GM21526 (cell line): ENCODE results near the gene NR6A1.
A peak's percentile ranks its signal among the peaks of the same experiment; 100 is the strongest.
"Not testable (repeated sequence)": the region's sequence is repeated elsewhere in the genome, so short reads cannot be mapped to it uniquely, and the experiment has no call there.

Source experiments
- ATAC-seq: cut with Tn5 transposase; IDR thresholded peaks from one replicate; pipeline ENCODE4 v1.9.1; 2021; ENCODE audit warnings: moderate library complexity; ENCODE audit not compliant: unreplicated experiment, low FRiP score

NR6A1 gene

DNA sequence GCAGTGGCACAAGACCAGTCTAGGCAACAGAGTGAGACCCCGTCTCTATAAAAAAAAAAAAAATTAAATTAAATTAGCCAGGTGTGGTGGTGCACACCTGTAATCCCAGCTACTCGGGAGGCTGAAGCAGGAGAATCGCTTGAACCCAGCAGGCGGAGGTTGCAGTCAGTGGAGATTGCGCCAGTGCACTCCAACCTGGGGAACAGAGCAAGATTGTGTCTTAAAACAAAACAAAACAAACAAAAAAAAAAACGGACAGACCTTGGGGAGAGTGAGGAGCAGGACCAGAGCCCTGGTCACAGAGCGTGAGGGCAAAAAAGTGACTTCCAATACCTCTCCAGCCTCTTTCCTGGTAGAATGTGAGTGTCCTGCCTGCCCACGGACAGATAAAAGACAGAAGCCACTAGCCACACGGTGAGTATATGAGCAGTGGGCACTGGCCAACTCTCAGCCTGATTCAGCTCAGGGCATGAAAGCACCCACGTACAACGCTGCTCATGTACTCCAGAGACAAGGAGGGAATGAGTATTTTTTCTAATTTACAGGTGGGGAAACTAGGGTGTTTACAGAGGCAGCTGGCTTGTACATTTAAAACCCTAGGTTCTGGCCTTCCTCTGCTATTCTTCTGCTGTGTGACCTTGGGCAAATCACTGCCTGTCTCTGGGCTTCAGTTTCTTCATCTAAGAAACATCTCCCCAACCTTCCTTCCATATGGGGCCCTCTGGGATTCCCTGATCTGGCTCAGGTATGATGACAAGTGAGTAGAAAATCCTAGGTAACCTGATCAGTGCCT, 7.7 kb upstream of the NR6A1 start:
- ATAC-seq = no peak

DNA sequence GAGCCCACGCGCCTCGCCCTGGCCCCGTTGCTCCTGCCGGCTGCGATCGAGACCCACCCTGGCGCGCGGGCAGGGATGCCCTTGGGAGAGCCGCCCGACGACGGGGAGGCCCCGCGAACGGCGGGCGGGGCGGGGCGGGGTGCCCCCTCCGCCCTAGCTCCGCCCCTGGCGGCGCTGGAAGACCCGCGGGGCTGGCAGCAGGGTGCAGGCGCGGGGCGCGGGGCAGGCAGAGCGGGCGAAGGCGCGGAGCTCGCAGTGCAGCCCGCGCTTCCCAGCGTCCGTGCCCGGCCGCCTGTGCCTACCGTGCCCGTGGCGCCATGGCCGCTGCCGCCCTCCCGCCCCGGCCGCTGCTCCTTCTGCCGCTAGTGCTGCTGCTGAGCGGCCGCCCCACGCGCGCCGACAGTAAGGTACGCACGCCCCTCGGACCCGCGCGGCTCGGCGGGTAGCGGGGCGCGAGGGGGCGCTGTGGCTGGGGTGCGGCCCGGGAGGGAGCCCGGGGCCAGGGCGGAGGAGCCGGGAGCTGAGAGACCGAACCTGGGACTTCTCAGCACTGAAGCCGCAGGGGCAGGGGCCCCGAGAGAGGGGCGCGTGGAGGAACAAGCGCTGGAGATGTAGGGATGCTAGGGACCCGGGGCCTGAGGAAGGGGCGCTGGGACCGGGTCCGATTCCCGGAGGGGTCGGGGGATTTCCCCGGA, 6.0 kb upstream of the NR6A1 start, which contains the start of gene OLFML2A:
Gene OLFML2A (plus strand): TSS at position 180 of the 695 bp plus-strand sequence. CDS start 138 bp downstream, at position 318.
- ATAC-seq = no peak

DNA sequence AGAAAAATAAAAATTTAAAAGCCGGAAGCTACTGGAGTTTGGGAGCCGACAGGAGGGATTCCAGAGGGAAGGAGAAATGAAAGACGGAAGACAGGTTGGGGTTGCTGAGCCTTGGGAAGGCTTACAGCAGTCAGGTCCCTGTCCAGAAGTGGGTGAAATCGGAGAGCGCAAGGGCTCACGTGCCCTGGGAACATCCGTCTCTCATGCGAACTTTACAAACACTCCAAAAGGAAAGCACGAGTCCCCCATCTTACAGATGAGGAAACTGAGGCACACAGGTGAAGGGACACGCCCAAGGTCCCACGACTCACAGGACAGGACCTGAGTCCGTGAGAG, 5.5 kb upstream of the NR6A1 start:
- ATAC-seq = no peak

DNA sequence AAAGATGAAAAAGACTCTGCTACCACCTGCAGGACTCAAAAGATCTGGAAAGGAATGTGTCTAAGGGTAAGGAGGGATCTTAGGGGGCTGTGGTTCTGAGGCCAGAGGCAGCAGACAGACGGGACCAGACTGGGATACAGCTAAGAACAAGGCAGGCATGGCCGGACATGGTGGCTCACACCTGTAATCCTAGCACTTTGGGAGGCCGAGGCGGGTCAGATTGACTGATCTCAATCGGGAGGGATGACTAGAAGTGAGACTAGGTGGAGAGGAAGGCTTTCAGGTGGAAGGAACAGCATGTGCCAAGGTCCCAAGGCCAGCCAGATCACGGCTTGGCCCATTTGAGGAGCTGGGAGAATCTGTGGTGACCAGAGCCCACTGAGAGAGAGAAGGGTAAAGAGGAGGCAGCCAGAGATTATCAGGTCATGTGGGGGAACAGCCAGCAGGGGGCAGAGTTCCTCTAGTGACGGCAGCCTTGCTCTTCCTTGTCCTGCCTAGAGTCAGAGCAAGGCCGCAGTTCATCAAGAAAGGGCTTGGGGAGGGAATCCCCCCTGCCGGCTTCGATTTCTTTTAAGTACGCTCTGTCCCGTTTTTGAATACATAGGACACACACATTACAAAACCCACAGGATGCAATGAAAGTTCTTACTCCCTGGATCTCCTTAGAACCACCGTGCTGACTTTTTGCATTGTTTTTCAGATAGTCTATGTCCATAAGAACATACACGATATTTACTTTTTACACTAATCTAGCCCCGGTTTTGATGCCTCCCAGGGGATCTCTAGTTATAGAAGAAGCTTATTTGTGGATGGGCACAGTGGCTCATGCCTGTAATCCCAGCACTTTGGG, 3.2 kb upstream of the NR6A1 start:
- peak; percentile 32 for ATAC-seq

DNA sequence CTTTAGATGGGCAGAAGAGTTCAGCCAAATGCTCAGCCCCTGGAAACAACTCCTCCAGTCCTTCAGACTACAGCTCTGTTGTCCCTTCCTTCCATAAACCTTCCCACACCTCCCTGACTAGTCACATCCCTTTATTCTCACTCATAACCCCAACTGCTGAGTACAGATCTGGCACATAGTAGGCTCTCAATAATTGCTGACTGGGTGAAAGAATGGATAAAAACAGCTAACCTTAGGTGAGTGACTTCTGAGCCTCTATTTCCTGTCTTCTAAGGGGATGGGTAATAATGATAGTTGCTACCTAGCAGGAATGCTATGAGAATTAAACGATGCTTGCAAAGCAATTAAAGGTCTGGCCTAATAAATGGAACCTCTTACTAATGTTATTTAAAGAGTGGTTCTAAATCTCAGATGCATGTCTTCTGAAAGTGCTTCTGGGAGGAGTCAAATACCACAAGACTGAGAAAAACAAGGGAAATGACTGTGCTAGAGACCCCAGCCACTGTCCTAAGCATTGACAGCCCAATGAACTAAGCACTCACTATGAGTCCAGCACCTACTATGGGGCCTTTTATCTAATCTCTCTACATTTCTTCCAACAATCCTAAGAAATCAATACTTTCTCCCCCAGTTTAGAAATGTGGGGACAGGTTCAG, 2.5 kb upstream of the NR6A1 start:
- no peak for ATAC-seq

DNA sequence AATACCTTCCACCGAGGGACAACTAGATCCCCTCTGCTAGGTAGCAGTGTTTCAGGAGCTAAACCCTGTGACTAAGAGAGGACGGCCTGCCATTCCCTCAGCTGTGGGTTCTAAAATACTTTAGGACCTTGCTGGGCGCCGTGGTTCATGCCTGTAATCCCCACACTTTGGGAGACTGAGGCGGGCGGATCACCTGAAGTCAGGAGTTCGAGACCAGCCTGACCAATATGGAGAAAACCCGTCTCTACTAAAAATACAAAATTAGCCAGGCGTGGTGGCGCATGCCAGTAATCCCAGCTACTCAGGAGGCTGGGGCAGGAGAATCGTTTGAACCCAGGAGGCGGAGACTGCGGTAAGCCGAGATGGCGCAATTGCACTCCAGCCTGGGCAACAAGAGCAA, 1.8 kb upstream of the NR6A1 start:
- ATAC-seq = not testable (repeated sequence)

DNA sequence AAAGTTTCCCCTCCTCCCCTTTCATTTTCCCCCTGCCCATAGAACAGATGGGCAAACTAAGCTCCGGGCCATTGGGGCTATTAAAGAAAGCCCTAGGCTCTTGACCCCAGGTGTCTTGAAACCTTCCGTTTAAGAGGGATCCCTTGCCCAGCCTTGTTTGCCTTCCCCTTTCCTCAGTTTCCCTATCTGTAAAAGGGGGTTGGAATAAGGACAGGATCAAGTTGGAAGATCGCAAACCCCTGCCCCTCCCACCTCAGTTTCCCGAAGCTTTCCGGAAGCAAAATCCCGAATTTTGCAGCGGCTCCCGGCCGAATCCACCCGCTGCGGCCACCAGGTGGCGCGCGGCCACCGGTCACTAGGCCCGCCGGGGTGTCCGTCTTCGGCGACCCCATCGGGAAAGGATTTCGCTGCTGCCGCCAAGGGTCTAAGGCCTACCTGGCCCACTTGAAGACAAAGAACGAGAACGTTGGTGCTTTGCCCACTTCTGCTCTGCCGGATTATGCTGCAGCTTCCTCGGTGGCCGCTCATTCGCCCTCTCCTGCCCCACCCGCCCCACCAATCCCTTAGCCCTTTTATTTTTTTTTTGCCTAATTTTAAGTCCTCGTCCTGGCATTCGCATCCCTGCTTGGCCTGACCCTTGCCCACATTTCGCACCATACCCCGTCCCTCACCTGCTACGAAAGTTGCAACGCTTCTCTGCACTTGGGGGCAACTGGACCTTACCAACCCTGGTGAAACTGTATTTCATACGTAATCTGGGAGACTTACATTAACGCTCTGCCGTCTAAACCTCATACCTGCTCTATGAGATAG, 962 bp upstream of the NR6A1 start:
- no peak for ATAC-seq

DNA sequence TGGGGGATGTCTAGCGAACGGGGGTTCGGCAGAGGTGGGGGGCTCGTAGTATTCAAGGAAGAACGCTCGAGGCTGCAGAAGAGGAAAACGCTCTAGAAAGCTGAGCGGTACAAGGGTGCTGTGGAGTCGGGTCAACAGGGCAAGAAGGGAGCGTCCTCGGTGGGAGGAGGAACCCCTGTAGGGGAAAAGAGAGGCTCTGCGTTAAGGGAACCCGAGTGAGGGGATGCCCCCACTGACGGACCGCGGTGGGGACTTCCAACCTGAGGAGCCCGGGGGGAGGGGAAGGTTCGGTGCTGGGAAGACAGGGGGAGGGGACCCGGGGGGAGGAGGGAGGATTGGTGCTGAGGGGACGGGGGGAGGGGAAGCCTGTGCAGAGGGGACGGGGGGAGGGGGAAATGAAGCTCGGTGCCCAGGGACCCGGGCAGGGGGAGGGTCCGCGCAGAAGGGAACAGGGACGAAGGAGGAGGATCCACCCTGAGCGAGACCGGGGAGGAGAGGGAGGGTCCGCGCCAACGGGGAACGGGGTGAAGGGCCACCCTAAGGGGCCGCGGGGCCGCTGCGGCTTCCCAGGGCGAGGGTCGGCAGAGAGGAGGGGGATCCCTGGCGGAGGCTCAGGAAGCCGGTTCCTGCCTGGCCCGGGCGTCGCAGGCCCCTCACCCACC, 621 bp downstream of the NR6A1 start:
- no peak for ATAC-seq

DNA sequence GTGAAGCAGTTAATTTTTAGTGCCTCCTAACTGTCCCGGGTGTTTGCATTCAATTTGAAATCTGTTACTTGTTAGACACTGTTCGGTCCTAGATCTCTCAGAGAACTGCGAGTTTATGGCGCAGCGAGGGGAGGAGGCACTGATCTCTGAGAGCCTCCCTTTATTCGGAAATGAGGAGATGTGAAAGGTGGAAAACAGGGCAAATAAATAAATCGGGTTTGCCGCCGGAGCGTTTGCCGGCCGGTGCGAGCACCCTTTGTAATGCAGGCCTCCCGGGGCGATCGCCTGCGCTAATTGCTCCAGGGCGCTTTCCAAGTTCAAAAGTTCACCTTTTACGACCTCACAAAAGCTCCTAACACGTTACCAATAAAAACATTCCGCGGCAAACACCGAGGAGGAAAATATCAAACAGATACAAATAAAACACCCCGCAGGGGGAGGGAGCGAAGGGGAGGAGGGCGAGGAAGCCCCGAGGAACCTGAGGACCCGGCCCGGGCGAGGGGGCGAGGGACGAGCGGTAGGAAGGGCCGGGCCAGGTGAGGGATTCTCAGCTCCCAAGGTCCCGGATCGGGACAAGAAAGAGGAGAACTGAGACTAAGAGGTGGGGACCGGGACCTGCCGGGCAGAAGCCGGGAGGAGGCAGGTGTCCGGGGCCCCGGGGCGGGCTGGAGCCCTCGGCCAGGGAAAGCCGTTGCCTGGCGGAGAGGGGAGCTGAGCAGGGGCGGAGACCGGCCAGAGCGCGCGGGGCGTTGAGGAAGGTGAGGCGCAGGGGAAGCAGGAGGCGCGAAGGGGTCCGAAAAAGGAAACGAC, 1.4 kb downstream of the NR6A1 start:
- ATAC-seq = no peak

DNA sequence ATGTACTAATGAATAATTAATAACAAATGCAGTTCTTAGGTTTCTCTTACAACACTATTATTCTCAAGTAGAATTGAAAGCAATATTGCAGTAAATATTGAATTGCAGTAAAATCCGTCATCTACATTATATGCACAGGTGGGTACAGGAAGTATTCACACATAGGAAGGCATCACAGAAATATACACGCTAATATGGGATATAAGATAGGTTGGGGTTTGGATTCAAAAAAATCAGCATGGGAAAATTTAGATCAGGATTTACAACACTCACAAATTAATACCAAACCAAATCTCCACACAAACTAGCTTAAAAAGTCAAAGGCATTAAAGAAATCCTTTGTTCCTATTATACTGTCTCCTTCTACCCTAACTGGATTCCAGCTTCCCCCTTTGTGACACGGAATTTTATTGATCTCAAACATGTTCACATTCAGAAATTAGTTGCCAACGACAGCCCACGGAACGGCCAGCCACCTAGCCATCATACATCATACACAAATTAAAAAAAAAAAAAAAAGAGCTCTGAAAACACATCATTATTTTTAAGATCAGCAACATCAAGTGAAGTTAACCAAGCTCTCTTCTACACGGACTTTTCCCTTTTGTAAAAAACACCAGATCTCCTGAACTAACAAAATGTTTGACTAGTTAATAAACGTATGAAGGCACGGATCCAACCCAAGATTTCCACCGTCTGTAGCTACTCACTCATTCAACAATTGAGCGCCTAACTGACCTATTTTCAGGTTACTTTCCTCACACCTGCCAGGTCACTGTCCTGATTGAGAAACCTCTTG, 2.2 kb downstream of the NR6A1 start:
- no peak for ATAC-seq

DNA sequence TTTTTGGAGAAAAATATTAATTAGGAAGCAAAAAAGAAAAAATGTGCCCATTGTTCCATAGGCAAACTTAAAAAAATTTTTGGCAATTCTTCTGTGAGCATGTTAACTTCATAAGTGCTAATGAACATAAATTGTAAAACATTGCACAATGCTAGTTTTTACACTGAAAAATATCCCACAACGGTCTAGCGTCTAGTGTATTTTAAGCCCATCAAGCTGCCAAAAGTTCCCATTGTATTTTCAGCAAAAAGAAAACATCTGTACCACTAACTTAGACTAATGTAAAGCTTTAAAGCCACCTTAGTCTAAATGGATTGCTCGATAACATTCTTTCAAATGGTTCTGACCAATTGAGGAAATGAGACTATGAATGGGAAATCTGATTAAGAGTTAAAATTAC, 2.8 kb downstream of the NR6A1 start:
- ATAC-seq = no peak

DNA sequence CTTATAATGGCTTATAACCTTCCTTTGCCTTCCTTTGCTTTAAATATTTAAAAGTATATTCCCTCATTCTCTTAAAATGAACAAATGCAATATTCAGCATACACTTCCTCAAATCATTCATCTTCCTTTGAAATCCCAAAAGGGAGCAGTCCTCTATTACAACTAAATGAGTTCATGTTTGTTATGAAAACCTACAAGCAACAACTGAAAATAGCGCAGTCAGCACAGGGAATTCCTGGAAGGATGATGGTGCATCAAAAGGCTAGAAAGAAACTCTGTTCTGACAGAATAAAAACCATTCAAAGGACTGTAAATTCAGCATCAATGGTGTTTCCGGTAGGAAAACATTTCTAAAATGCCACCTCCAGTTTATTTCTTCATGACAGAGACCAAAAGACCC, 3.3 kb downstream of the NR6A1 start:
- ATAC-seq = no peak

DNA sequence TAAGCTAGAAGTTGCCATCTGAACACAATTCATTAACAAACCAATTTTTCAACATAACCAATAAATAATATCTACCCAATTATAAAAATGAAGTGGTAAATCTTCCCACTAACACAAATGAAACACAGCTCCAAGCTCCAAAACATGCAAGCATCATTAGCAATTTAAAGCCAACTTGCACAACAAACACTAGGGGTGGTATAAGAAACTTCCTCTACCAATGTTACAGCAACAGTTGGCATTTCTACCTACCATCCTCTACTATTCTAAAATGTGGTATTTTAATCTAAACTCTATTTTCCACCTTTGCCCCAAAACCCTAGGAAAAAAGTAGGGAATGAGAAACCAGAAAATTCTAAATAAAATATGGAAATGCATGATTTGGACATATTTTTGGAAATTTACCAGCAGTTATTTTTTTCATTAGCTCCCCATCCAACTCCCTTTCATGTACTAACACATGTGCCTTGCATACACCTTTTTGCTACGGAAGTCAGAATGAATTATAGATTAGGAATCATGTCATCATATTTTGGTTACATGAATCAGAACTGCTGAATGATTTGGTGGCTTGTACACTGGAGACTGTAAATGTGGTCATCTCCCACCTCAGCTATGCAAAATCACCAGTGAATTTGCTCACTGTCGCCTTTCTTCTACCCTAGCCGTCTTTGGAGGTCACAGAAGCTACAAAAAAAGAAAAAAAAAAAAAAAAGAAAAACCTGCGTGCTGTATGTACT, 4.1 kb downstream of the NR6A1 start:
- ATAC-seq = no peak

DNA sequence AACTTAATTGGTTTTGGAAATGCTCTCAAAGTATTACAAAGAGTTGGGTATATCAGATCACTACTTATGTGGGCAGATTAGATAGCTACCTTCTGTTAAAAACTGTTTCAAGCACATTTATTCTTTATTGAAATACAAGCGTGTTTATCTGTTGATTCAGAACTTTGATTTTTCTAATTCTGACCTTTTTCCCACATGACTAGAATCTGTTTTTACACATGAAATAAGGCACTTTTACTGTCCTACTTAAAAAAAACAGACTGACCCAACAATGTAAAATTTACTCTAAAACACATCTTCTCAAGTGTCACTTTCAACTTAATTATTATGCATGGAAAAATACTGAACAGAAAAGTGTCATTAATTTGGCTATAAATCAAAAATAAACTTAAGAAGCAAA, 4.8 kb downstream of the NR6A1 start:
- ATAC-seq = no peak

DNA sequence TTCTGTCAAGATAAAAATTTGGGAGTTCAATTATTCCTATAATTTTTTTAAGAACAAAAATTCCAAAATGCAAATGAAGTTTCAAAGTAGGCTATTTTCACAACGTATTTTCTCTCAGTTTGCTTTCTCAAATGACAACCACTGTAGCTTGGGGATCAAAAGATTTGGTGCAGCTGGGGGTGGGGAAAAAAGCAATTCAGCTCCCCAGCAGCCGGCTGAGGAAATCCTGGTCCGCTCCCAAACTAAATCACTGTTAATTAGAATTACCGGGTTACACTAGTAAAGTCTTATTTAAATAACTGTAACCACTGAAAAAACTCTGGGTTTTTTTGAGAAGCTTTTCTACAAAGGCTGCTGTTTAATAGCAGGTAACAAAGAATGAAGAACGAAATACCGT, 5.7 kb downstream of the NR6A1 start:
- no peak for ATAC-seq

DNA sequence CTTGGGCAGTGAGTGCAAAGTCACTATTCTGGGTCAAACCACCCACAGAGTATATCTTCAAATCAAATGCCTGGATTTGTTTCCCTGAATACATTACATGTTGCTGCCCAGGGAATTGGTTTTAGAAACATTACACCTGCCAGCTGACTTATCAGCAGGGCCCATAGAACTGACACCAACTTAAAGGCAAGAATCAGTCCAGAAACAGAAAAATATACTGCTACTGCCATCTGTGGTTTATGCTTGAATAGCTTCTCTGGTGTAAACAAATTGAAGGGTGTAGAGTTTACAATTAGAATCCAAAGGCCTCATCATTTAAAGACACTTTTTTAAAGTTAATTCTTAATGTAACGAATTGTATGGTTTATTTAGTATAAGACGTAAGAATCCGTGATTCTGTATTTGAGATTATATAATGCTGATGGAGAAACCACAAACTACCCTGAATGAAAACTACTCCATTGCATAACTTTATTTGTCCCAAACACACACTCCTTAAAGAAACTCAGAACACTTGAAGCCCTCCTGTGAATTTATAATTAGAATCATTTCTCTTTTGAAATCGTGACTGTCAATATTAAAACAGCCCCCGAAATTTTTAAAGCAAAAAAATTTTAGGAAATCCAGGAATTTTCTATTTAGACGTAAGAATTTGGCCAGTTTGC, 6.2 kb downstream of the NR6A1 start:
- ATAC-seq = peak; percentile 58

DNA sequence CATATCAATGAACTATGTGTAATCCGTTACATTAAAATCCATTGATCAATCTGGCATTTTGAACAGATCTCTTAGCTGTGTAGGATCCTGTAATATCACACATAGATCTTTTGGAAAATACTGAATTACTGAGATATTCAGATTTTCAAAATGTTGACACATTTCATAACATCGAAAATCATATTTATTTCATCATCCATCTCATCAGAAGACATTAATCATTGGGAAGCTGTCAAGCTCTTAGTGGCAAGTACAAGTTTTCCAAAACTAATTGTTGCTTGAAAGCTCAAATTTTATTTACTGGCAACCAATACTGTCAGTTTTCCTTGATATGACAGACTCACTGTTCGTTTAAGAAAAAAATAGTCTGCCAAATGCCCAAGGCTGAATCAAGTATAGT, 8.5 kb downstream of the NR6A1 start:
- ATAC-seq = no peak
